Measurements from ENCODE around the gene POLD1. TPM values are rescaled to one million over a fixed set of nuclear protein-coding genes. Genes with fewer than 3 reads are reported as not detected.

The POLD1 gene
- total and polyA plus RNA-seq, 2 of the 13 experiments (the other 11 are each of a cell fraction or from before 2014, with no cell fraction given): 17.4 to 54.0 TPM

DNA sequence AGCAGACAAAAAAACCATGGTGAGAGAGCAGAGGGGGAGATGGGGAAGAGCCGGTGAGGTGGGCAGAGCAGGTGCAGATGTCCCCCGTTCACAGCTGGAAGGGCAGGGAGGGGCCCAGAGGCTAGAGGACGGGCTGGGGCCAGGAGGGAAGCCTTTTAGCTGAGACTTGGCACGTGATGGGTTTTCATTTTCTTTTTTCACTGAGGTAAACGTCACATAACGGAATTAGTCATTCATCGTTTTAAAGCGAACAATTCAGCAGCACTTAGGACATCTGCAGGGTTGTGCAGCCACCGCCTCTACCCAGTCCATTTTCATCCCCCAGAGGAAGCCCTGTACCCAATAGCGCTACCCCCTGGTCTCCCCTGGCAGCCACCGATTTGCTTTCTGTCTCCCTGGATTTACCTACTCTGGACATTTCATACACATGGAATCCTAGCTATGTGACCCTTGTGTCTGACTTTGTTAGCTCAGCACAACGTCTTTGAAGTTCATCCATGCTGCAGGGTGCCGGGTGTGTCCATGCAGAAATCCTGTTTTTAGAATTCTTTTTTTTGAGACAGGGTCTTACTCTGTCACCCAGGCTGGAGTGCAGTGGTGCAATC lies 76.1 kb downstream of the POLD1 start (continued):
- TF ChIP-seq, protein P1, sequence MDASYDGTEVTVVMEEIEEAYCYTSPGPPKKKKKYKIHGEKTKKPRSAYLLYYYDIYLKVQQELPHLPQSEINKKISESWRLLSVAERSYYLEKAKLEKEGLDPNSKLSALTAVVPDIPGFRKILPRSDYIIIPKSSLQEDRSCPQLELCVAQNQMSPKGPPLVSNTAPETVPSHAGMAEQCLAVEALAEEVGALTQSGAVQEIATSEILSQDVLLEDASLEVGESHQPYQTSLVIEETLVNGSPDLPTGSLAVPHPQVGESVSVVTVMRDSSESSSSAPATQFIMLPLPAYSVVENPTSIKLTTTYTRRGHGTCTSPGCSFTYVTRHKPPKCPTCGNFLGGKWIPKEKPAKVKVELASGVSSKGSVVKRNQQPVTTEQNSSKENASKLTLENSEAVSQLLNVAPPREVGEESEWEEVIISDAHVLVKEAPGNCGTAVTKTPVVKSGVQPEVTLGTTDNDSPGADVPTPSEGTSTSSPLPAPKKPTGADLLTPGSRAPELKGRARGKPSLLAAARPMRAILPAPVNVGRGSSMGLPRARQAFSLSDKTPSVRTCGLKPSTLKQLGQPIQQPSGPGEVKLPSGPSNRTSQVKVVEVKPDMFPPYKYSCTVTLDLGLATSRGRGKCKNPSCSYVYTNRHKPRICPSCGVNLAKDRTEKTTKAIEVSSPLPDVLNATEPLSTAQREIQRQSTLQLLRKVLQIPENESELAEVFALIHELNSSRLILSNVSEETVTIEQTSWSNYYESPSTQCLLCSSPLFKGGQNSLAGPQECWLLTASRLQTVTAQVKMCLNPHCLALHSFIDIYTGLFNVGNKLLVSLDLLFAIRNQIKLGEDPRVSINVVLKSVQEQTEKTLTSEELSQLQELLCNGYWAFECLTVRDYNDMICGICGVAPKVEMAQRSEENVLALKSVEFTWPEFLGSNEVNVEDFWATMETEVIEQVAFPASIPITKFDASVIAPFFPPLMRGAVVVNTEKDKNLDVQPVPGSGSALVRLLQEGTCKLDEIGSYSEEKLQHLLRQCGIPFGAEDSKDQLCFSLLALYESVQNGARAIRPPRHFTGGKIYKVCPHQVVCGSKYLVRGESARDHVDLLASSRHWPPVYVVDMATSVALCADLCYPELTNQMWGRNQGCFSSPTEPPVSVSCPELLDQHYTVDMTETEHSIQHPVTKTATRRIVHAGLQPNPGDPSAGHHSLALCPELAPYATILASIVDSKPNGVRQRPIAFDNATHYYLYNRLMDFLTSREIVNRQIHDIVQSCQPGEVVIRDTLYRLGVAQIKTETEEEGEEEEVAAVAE (CRISPR knock-in tag; IDR thresholded peaks at IDR 0.05; ENCODE audit: borderline replicate concordance): no peak
- TF ChIP-seq WIZ (CRISPR knock-in tag; IDR thresholded peaks at IDR 0.05) (no peak), EEA1 (CRISPR knock-in tag; IDR thresholded peaks at IDR 0.05; ENCODE audit: borderline replicate concordance) (no peak), NCOA2 (CRISPR knock-in tag; IDR thresholded peaks at IDR 0.05) (peak; percentile 22; the same call in 1 of the 2 replicates), ZNF160 (CRISPR knock-in tag; IDR thresholded peaks at IDR 0.05) (no peak), MEIS2 (CRISPR knock-in tag; IDR thresholded peaks at IDR 0.05) (no peak), PITX1 (CRISPR knock-in tag; IDR thresholded peaks at IDR 0.05) (0 out of 2 replicates have a peak, but pooled peaks have one; percentile 16), ZNF629 (CRISPR knock-in tag; conservative IDR thresholded peaks at IDR 0.05) (no peak), ZC3H4 (CRISPR knock-in tag; IDR thresholded peaks at IDR 0.05; ENCODE audit: borderline replicate concordance) (no peak), ZNF619 (CRISPR knock-in tag; IDR thresholded peaks at IDR 0.05) (no peak), PAX8 (CRISPR knock-in tag; IDR thresholded peaks at IDR 0.05; ENCODE audit: borderline replicate concordance) (no peak), SSRP1 (CRISPR knock-in tag; IDR thresholded peaks at IDR 0.05) (no peak), MAFF (IDR thresholded peaks at IDR 0.05; ENCODE audit: low read depth, low read length) (peak; percentile 59)
- TF ChIP-seq, protein P2, sequence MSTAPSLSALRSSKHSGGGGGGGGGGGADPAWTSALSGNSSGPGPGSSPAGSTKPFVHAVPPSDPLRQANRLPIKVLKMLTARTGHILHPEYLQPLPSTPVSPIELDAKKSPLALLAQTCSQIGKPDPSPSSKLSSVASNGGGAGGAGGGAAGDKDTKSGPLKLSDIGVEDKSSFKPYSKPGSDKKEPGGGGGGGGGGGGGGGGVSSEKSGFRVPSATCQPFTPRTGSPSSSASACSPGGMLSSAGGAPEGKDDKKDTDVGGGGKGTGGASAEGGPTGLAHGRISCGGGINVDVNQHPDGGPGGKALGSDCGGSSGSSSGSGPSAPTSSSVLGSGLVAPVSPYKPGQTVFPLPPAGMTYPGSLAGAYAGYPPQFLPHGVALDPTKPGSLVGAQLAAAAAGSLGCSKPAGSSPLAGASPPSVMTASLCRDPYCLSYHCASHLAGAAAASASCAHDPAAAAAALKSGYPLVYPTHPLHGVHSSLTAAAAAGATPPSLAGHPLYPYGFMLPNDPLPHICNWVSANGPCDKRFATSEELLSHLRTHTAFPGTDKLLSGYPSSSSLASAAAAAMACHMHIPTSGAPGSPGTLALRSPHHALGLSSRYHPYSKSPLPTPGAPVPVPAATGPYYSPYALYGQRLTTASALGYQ (CRISPR knock-in tag; IDR thresholded peaks at IDR 0.05): no peak
- TF ChIP-seq, protein P3, sequence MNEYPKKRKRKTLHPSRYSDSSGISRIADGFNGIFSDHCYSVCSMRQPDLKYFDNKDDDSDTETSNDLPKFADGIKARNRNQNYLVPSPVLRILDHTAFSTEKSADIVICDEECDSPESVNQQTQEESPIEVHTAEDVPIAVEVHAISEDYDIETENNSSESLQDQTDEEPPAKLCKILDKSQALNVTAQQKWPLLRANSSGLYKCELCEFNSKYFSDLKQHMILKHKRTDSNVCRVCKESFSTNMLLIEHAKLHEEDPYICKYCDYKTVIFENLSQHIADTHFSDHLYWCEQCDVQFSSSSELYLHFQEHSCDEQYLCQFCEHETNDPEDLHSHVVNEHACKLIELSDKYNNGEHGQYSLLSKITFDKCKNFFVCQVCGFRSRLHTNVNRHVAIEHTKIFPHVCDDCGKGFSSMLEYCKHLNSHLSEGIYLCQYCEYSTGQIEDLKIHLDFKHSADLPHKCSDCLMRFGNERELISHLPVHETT (CRISPR knock-in tag; conservative IDR thresholded peaks at IDR 0.05): no peak
- TF ChIP-seq, protein P4, sequence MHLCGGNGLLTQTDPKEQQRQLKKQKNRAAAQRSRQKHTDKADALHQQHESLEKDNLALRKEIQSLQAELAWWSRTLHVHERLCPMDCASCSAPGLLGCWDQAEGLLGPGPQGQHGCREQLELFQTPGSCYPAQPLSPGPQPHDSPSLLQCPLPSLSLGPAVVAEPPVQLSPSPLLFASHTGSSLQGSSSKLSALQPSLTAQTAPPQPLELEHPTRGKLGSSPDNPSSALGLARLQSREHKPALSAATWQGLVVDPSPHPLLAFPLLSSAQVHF (CRISPR knock-in tag; IDR thresholded peaks at IDR 0.05): no peak
- TF ChIP-seq, protein P5, sequence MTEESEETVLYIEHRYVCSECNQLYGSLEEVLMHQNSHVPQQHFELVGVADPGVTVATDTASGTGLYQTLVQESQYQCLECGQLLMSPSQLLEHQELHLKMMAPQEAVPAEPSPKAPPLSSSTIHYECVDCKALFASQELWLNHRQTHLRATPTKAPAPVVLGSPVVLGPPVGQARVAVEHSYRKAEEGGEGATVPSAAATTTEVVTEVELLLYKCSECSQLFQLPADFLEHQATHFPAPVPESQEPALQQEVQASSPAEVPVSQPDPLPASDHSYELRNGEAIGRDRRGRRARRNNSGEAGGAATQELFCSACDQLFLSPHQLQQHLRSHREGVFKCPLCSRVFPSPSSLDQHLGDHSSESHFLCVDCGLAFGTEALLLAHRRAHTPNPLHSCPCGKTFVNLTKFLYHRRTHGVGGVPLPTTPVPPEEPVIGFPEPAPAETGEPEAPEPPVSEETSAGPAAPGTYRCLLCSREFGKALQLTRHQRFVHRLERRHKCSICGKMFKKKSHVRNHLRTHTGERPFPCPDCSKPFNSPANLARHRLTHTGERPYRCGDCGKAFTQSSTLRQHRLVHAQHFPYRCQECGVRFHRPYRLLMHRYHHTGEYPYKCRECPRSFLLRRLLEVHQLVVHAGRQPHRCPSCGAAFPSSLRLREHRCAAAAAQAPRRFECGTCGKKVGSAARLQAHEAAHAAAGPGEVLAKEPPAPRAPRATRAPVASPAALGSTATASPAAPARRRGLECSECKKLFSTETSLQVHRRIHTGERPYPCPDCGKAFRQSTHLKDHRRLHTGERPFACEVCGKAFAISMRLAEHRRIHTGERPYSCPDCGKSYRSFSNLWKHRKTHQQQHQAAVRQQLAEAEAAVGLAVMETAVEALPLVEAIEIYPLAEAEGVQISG (CRISPR knock-in tag; IDR thresholded peaks at IDR 0.05): no peak; the same call in 1 of the 2 replicates
- TF ChIP-seq, protein P6, sequence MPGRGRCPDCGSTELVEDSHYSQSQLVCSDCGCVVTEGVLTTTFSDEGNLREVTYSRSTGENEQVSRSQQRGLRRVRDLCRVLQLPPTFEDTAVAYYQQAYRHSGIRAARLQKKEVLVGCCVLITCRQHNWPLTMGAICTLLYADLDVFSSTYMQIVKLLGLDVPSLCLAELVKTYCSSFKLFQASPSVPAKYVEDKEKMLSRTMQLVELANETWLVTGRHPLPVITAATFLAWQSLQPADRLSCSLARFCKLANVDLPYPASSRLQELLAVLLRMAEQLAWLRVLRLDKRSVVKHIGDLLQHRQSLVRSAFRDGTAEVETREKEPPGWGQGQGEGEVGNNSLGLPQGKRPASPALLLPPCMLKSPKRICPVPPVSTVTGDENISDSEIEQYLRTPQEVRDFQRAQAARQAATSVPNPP (CRISPR knock-in tag; IDR thresholded peaks at IDR 0.05): no peak

All from HepG2 (cell line).